ENCODE results near the gene ANKRD36C.
"Not testable (repeated sequence)": the region's sequence is repeated elsewhere in the genome, so short reads cannot be mapped to it uniquely, and the experiment has no call there.

The ANKRD36C gene

GRCh38 chr2:95796249-95797099 is 195.2 kb downstream of the ANKRD36C start:
- DNase-seq, result not testable (repeated sequence)

- DNase-seq, result not testable (repeated sequence)
Observed at GRCh38 chr2:95793970-95794369, 197.7 kb downstream of the ANKRD36C start.

- not testable (repeated sequence) for DNase-seq
Observed at GRCh38 chr2:95790180-95790579, 201.4 kb downstream of the ANKRD36C start.

GRCh38 chr2:95789385-95789784 is 202.2 kb downstream of the ANKRD36C start:
- not testable (repeated sequence) for DNase-seq

GRCh38 chr2:95788642-95789041 is 203.0 kb downstream of the ANKRD36C start:
- not testable (repeated sequence) for DNase-seq
